Measurements from ENCODE around the gene ABHD17A. TPM values are rescaled to one million over a fixed set of nuclear protein-coding genes. Genes with fewer than 3 reads are reported as not detected.

Gene ABHD17A
- total and polyA plus RNA-seq, 2 of the 8 experiments (the other 6 are each of a cell fraction or from before 2014, with no cell fraction given) = 41.2 to 87.4 TPM

- TF ChIP-seq, protein P1, sequence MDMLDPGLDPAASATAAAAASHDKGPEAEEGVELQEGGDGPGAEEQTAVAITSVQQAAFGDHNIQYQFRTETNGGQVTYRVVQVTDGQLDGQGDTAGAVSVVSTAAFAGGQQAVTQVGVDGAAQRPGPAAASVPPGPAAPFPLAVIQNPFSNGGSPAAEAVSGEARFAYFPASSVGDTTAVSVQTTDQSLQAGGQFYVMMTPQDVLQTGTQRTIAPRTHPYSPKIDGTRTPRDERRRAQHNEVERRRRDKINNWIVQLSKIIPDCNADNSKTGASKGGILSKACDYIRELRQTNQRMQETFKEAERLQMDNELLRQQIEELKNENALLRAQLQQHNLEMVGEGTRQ (IDR thresholded peaks at IDR 0.05; ENCODE audit: low read length) = no peak
- TF ChIP-seq SIRT6 (IDR thresholded peaks at IDR 0.05; ENCODE audit: low read length) = no peak
Observed at GRCh38 chr19:1911995-1912394, 26.7 kb upstream of the ABHD17A start (continued).
